NCI-H524 treated with DMSO at 0.1 percent for 48 hours (cell line): ENCODE results near the gene IGFL4.

Source experiments
- DNase-seq: peaks from one replicate; lab custom pipeline; 2025; lab: John Stamatoyannopoulos, UW

IGFL4 gene

GRCh38 chr19:45994456-45994997 is 46.3 kb downstream of the IGFL4 start:
- DNase-seq, result no peak

- no peak for DNase-seq
Measured at GRCh38 chr19:45990113-45990728, 50.6 kb downstream of the IGFL4 start.
